Naive B cell (primary cell): ENCODE data around the gene MAST3. TPM values are rescaled to one million over a fixed set of nuclear protein-coding genes. Genes with fewer than 3 reads are reported as not detected.

Source experiments
- ATAC-seq, 2 donors: fragments of 150-1000 bp; cut with Tn5 transposase; 2 replicates each; pipeline ENCODE4 v1.10.0; 2021; ENCODE audit warnings: low read depth in 2 of 2, mild to moderate bottlenecking in 2 of 2, moderate library complexity in 2 of 2
- DNase-seq: peaks from one replicate; pipeline ENCODE4 v3.0.0; 2022
- H3K27ac Mint-ChIP-seq, 6 donors: one replicate each; pipeline ENCODE4 v1.8.0; 2020 to 2022; ENCODE audit warnings: mild to moderate bottlenecking in 6 of 6, mixed read lengths in 6 of 6, moderate library complexity in 5 of 6, inconsistent platforms in 2 of 6
- H3K27me3 Mint-ChIP-seq, 3 donors: one replicate each; pipeline ENCODE4 v1.8.0; 2021 to 2022; ENCODE audit warnings: mixed read lengths in 3 of 3, mild to moderate bottlenecking in 1 of 3
- H3K36me3 Mint-ChIP-seq, 2 donors: one replicate each; pipeline ENCODE4 v1.8.0; 2020 to 2022; ENCODE audit warnings: mixed read lengths in 2 of 2, inconsistent platforms in 1 of 2, mild to moderate bottlenecking in 1 of 2
- H3K4me1 Mint-ChIP-seq, 3 donors: one replicate each; pipeline ENCODE4 v1.8.0; 2020 to 2022; ENCODE audit warnings: mixed read lengths in 3 of 3, inconsistent platforms in 1 of 3, mild to moderate bottlenecking in 1 of 3, moderate library complexity in 1 of 3
- H3K4me3 Mint-ChIP-seq, 8 donors: one replicate each; pipeline ENCODE4 v1.8.0; 2020 to 2022; ENCODE audit warnings: mild to moderate bottlenecking in 8 of 8, mixed read lengths in 8 of 8, moderate library complexity in 8 of 8, inconsistent platforms in 2 of 8
- H3K9me3 Mint-ChIP-seq, 7 donors: one replicate each; pipeline ENCODE4 v1.8.0; 2020 to 2022; ENCODE audit warnings: mixed read lengths in 7 of 7, mild to moderate bottlenecking in 5 of 7, inconsistent platforms in 2 of 7, moderate library complexity in 1 of 7
- polyA plus RNA-seq, 6 donors: library from polyadenylated mRNA; unstranded; fragments of 300-500 nt; fragmentation: Illumina TruSeq; gene quantifications; one replicate each; pipeline ENCODE4 v1.2.3, GENCODE V29; 2021; ENCODE audit warnings: low read depth in 6 of 6

Gene MAST3
- polyA plus RNA-seq, 6 donors from 2014 or later = 9.3 to 20.6 (median 13.3) TPM

GRCh38 chr19:18108897-18109296 lies 11.3 kb downstream of the MAST3 start:
- no peaks in the 10 kb centered on the region for H3K36me3 Mint-ChIP-seq
- H3K4me1 Mint-ChIP-seq = peaks cover 42 to 74% (median 49%) of the 10 kb centered on the region in 3 donors
- no peaks in the 10 kb centered on the region for H3K9me3 Mint-ChIP-seq

GRCh38 chr19:18109341-18109732 lies 11.8 kb downstream of the MAST3 start:
- peaks cover 43 to 75% (median 48%) of the 10 kb centered on the region in 3 donors for H3K4me1 Mint-ChIP-seq
- H3K27me3 Mint-ChIP-seq = no peaks in the 10 kb centered on the region
- H3K9me3 Mint-ChIP-seq = no peaks in the 10 kb centered on the region
- peak overlapping the region; percentile 76 to 94 (median 84) for H3K4me3 Mint-ChIP-seq
- ATAC-seq (peak; percentile 1 to 3), DNase-seq (no peak)
- H3K27ac Mint-ChIP-seq = peak overlapping the region in 5 of 6 donors; percentile 61 to 97 (median 88)
- no peaks in the 10 kb centered on the region for H3K36me3 Mint-ChIP-seq

More at GRCh38 chr19:18108897-18109296, 11.3 kb downstream of the MAST3 start:
- Mint-ChIP-seq H3K27me3 (no peaks in the 10 kb centered on the region), H3K27ac (peak overlapping the region; percentile 61 to 97 (median 88)), H3K4me3 (peak overlapping the region; percentile 76 to 94 (median 84))
- no peak for ATAC-seq
- DNase-seq = no peak

GRCh38 chr19:18109733-18110608 lies 12.4 kb downstream of the MAST3 start:
- Mint-ChIP-seq H3K4me3 (peak overlapping the region; percentile 76 to 94 (median 84)), H3K36me3 (peaks cover 0 to 5% of the 10 kb centered on the region in 2 donors), H3K4me1 (peaks cover 39 to 75% (median 49%) of the 10 kb centered on the region in 3 donors), H3K27ac (peak overlapping the region; percentile 61 to 97 (median 86)), H3K9me3 (no peaks in the 10 kb centered on the region), H3K27me3 (no peaks in the 10 kb centered on the region)
- DNase-seq (peak; percentile 42), ATAC-seq (peak; percentile 43 to 47)

- DNase-seq = no peak
- Mint-ChIP-seq H3K27ac (peak overlapping the region in 2 of 6 donors; percentile 67 to 85), H3K4me1 (peaks cover 43 to 73% (median 52%) of the 10 kb centered on the region in 3 donors), H3K27me3 (no peaks in the 10 kb centered on the region), H3K36me3 (peaks cover 0 to 13% of the 10 kb centered on the region in 2 donors), H3K4me3 (peak overlapping the region; percentile 37 to 85 (median 75)), H3K9me3 (no peaks in the 10 kb centered on the region)
- ATAC-seq = no peak
These were observed 13.1 kb downstream of the MAST3 start for GRCh38 chr19:18110609-18111232.

- no peaks in the 10 kb centered on the region for H3K9me3 Mint-ChIP-seq
- H3K27ac Mint-ChIP-seq = peak overlapping the region in 3 of 6 donors; percentile 18 to 75 (median 75)
- H3K4me1 Mint-ChIP-seq = peaks cover 39 to 62% (median 49%) of the 10 kb centered on the region in 3 donors
- H3K4me3 Mint-ChIP-seq = peak overlapping the region in 4 of 8 donors; percentile 18 to 83 (median 34)
- peak; percentile 23 to 26 for ATAC-seq
- H3K36me3 Mint-ChIP-seq = peaks cover 0 to 14% of the 10 kb centered on the region in 2 donors
- no peaks in the 10 kb centered on the region for H3K27me3 Mint-ChIP-seq
- peak; percentile 63 for DNase-seq
These were observed 15.5 kb downstream of the MAST3 start for GRCh38 chr19:18112989-18113478.

DNA sequence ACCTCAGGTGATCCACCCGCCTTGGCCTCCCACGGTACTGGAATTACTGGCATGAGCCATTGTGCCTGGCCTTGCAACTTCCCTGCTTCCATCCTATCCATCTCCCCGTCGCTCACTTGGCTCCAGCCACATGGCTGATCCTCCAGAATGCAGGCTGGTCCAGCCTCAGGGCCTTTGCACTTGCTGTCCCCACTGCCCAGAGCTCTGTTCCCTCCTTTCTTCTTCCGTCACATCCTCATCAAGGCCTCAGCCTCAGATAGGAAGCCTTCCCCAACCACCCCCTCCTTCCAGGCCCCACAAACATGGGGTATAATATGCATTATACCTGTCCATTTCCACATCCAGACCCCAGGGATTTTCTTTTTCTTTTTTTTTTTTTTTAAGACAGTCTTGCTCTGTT lies 16.2 kb downstream of the MAST3 start:
- Mint-ChIP-seq H3K27me3 (no peaks in the 10 kb centered on the region), H3K4me3 (peak overlapping the region in 2 of 8 donors; percentile 28 to 70), H3K27ac (peak overlapping the region in 1 of 6 donors; percentile 70), H3K4me1 (peaks cover 36 to 61% (median 49%) of the 10 kb centered on the region in 3 donors), H3K9me3 (no peaks in the 10 kb centered on the region), H3K36me3 (peaks cover 0 to 14% of the 10 kb centered on the region in 2 donors)
- ATAC-seq = no peak
- no peak for DNase-seq

GRCh38 chr19:18114483-18114882 lies 16.9 kb downstream of the MAST3 start:
- H3K4me1 Mint-ChIP-seq = peaks cover 36 to 61% (median 49%) of the 10 kb centered on the region in 3 donors
- no peaks in the 10 kb centered on the region for H3K9me3 Mint-ChIP-seq
- ATAC-seq (no peak), DNase-seq (no peak)
- H3K36me3 Mint-ChIP-seq = peaks cover 0 to 14% of the 10 kb centered on the region in 2 donors
- peak overlapping the region in 4 of 6 donors; percentile 27 to 72 (median 46) for H3K27ac Mint-ChIP-seq
- H3K4me3 Mint-ChIP-seq = peak overlapping the region in 2 of 8 donors; percentile 65
- no peaks in the 10 kb centered on the region for H3K27me3 Mint-ChIP-seq

GRCh38 chr19:18117364-18117691 lies 19.8 kb downstream of the MAST3 start:
- DNase-seq (peak; percentile 19), ATAC-seq (no peak)
- Mint-ChIP-seq H3K27me3 (no peaks in the 10 kb centered on the region), H3K36me3 (peaks cover 0 to 14% of the 10 kb centered on the region in 2 donors), H3K9me3 (no peaks in the 10 kb centered on the region), H3K4me3 (peak overlapping the region; percentile 77 to 89 (median 82)), H3K4me1 (peaks cover 38 to 59% (median 54%) of the 10 kb centered on the region in 3 donors), H3K27ac (peak overlapping the region; percentile 58 to 89 (median 82))

GRCh38 chr19:18117692-18118378 lies 20.3 kb downstream of the MAST3 start:
- peak overlapping the region; percentile 77 to 94 (median 89) for H3K4me3 Mint-ChIP-seq
- peaks cover 35 to 54% (median 49%) of the 10 kb centered on the region in 3 donors for H3K4me1 Mint-ChIP-seq
- H3K27me3 Mint-ChIP-seq = no peaks in the 10 kb centered on the region
- no peaks in the 10 kb centered on the region for H3K9me3 Mint-ChIP-seq
- H3K27ac Mint-ChIP-seq = peak overlapping the region in 5 of 6 donors; percentile 58 to 94 (median 75)
- peaks cover 0 to 14% of the 10 kb centered on the region in 2 donors for H3K36me3 Mint-ChIP-seq
- peak; percentile 96 for DNase-seq
- ATAC-seq = peak; percentile 90 to 92

DNA sequence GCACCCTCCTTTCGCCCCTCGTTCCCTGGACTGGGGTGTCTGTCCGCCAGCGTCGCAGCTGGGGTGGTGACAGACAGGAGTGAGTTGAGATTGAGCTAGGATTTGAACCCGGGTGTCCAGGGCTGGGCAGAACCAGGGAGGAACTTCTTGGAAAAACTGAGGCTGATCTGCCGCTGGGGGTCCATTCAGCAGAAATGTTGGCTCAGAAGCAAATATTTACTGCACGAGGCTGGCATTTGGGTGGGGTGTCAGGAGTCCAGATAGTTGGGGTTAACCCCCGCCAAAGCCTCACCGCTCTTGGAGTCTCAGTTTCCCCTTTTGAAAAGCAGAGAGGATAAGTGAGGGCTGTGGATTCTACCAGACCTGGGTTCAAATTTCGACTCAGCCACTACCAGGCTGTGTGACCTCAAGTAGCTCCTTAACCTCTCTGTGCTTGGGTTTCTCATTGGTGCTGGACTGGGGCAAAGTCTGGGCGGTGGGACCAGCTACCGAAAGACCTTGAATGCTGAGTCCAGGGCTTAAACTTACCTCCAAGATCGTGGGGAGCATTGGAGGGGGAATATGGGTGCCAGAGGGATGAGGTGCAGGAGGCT lies 20.9 kb downstream of the MAST3 start:
- H3K27ac Mint-ChIP-seq = peak overlapping the region; percentile 53 to 94 (median 87)
- DNase-seq (no peak), ATAC-seq (no peak)
- H3K27me3 Mint-ChIP-seq = no peaks in the 10 kb centered on the region
- H3K4me1 Mint-ChIP-seq = peaks cover 31 to 52% (median 45%) of the 10 kb centered on the region in 3 donors
- H3K4me3 Mint-ChIP-seq = peak overlapping the region; percentile 56 to 94 (median 89)
- H3K36me3 Mint-ChIP-seq = peaks cover 0 to 14% of the 10 kb centered on the region in 2 donors
- no peaks in the 10 kb centered on the region for H3K9me3 Mint-ChIP-seq

DNA sequence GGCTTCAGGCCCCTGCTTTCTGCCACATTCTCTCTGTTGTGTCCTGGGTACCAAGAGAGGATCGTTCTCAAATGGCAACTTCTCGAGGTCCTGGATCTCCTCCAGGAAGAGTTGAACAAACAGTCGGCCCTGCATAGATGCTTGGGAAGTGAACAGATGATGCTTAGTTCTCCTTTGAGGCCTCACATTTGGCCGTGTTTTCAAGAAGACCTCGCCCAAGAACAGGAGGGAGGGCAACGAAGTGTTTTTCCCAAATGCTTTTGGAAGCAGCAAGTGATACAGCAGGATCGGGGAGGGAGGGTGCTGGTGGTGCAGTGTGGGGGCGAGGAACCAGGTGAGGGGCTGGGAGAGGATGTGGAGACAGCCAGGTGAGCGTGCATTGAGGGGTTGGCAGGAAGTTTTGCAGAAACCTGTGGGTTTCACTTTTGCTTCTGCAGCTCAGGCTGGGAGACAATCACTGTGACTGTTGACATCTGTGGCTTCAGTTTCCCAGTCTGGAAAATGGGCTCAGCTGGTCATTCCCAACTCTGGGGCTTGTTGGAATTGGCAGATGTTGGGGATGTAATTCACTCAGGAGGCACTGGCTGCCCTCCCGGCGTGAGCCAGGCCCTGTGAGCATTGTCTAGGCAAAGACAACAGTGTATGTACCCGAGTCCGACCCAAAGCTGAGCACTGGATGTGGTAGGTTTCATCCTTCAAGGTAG lies 21.6 kb downstream of the MAST3 start:
- peaks cover 27 to 47% (median 45%) of the 10 kb centered on the region in 3 donors for H3K4me1 Mint-ChIP-seq
- peak overlapping the region; percentile 56 to 94 (median 89) for H3K4me3 Mint-ChIP-seq
- no peaks in the 10 kb centered on the region for H3K27me3 Mint-ChIP-seq
- peak; percentile 52 for DNase-seq
- H3K9me3 Mint-ChIP-seq = no peaks in the 10 kb centered on the region
- peak overlapping the region; percentile 0 to 94 (median 87) for H3K27ac Mint-ChIP-seq
- peaks cover 0 to 14% of the 10 kb centered on the region in 2 donors for H3K36me3 Mint-ChIP-seq
- peak; percentile 14 to 37 for ATAC-seq

DNA sequence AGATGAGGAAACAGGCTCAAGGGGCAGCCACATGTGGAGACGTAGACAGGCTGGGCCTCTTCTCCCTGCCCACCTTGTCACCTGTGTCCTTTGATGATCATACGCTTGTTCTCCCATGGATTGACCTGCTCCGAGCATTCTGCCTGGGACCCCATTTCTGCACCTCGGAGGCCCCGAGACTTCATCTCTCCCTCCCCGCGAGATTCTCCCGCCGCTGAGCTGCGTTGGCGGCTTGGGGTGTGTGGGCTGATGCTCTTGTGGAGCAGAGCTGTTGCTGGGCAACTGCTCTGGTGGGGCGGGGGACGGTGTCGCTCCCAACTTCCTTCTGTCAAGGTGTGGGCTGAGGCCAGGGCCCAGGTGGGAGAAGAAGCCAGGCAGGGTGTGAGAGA lies 22.1 kb downstream of the MAST3 start:
- H3K36me3 Mint-ChIP-seq = peaks cover 0 to 11% of the 10 kb centered on the region in 2 donors
- H3K4me3 Mint-ChIP-seq = peak overlapping the region; percentile 56 to 94 (median 89)
- H3K9me3 Mint-ChIP-seq = no peaks in the 10 kb centered on the region
- ATAC-seq (no peak), DNase-seq (no peak)
- peak overlapping the region in 4 of 6 donors; percentile 0 to 94 (median 66) for H3K27ac Mint-ChIP-seq
- H3K4me1 Mint-ChIP-seq = peaks cover 27 to 42% (median 41%) of the 10 kb centered on the region in 3 donors
- no peaks in the 10 kb centered on the region for H3K27me3 Mint-ChIP-seq
